Measurements from ENCODE around the gene DOCK7. TPM values are rescaled to one million over a fixed set of nuclear protein-coding genes. Genes with fewer than 3 reads are reported as not detected.

The DOCK7 gene
- total RNA-seq, 1 experiment from 2014 or later: 51.0 TPM

GRCh38 chr1:62407398-62408009 lies 280.7 kb downstream of the DOCK7 start:
- DNase-seq (ENCODE audit: low read depth): peak; percentile 42

- DNase-seq (ENCODE audit: low read depth): no peak
These were observed 281.6 kb downstream of the DOCK7 start for GRCh38 chr1:62406576-62406975.

GRCh38 chr1:62405247-62405646 lies 282.9 kb downstream of the DOCK7 start:
- no peak for DNase-seq (ENCODE audit: low read depth)

Other genes starting within 250 kb of the DOCK7 start
- not detected in 2 replicates for gene ANGPTL3, start 90.9 kb downstream of the DOCK7 start, total RNA-seq (2014; rRNA removed; shearing (Covaris generic))
- 13.8 and 14.1 TPM in 2 replicates for gene ATG4C, start 95.7 kb upstream of the DOCK7 start, total RNA-seq (2014; rRNA removed; shearing (Covaris generic))